Memory B cell (primary cell): ENCODE results near the gene LRIG3.

ENCODE experiments used
- ATAC-seq: fragments of 150-1000 bp; cut with Tn5 transposase; 2 replicates; pipeline ENCODE4 v1.10.0; 2021; ENCODE audit warnings: low read depth, mild to moderate bottlenecking, moderate library complexity
- DNase-seq, 2 donors: peaks; one replicate each; pipeline ENCODE4 v3.0.0; 2022; ENCODE audit warnings: low spot score in 2 of 2
- H3K27ac Mint-ChIP-seq: one replicate; pipeline ENCODE4 v1.8.0; 2022; ENCODE audit warnings: mild to moderate bottlenecking, moderate library complexity, mixed read lengths
- H3K27me3 Mint-ChIP-seq: one replicate; pipeline ENCODE4 v1.8.0; 2022; ENCODE audit warnings: mixed read lengths
- H3K36me3 Mint-ChIP-seq: one replicate; pipeline ENCODE4 v1.8.0; 2022; ENCODE audit warnings: mild to moderate bottlenecking, mixed read lengths
- H3K4me1 Mint-ChIP-seq: one replicate; pipeline ENCODE4 v1.8.0; 2022; ENCODE audit warnings: mixed read lengths
- H3K4me3 Mint-ChIP-seq: one replicate; pipeline ENCODE4 v1.8.0; 2022; ENCODE audit warnings: mild to moderate bottlenecking, moderate library complexity, mixed read lengths
- H3K9me3 Mint-ChIP-seq: one replicate; pipeline ENCODE4 v1.8.0; 2022; ENCODE audit warnings: mixed read lengths

The LRIG3 gene, protein sequence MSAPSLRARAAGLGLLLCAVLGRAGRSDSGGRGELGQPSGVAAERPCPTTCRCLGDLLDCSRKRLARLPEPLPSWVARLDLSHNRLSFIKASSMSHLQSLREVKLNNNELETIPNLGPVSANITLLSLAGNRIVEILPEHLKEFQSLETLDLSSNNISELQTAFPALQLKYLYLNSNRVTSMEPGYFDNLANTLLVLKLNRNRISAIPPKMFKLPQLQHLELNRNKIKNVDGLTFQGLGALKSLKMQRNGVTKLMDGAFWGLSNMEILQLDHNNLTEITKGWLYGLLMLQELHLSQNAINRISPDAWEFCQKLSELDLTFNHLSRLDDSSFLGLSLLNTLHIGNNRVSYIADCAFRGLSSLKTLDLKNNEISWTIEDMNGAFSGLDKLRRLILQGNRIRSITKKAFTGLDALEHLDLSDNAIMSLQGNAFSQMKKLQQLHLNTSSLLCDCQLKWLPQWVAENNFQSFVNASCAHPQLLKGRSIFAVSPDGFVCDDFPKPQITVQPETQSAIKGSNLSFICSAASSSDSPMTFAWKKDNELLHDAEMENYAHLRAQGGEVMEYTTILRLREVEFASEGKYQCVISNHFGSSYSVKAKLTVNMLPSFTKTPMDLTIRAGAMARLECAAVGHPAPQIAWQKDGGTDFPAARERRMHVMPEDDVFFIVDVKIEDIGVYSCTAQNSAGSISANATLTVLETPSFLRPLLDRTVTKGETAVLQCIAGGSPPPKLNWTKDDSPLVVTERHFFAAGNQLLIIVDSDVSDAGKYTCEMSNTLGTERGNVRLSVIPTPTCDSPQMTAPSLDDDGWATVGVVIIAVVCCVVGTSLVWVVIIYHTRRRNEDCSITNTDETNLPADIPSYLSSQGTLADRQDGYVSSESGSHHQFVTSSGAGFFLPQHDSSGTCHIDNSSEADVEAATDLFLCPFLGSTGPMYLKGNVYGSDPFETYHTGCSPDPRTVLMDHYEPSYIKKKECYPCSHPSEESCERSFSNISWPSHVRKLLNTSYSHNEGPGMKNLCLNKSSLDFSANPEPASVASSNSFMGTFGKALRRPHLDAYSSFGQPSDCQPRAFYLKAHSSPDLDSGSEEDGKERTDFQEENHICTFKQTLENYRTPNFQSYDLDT

DNA sequence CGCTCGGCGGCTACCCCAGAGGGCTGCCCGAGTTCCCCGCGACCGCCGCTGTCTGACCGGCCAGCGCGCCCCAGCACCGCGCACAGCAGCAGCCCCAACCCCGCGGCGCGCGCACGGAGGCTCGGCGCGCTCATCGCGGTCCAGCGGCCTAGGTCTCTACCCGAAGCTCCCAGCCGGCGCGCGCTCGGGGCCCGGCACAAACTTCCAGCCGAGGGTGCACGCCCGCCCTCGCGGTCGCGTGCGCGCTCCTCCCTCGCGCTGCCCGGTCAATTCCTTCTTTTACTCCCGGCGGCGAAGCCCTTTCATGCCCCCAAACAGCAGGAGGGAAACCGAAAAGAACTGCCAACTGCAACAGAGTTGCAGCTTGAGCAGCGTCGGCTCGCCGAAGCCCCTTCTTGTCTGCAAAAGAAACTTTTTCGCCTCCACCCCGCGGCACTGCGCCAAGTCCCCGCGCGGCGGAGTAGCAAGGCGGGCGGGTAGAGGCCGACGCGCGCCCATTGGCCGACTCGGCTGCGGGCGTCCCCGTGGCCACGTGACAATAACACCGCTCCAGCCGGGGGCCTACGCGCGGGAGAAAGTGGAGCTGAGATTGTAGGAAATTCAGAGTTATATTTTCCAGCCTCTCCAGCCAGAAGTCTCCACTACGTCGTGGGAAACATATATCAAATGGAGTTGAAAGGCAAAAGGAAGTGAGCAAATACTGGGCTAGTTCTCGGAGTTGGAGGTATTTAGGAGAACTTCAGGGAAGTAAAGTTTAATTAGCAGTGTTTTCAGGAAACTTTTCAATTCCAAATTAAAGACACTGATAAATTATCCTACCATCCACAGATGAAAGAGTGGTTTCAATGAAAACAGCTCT lies at the start of gene LRIG3:
LRIG3 (minus strand) TSS at position 403 of the 859 bp plus-strand sequence; CDS start at position 134, 269 bp downstream.
- no peak for DNase-seq
- no peak within 1 kb of the TSS for H3K27ac Mint-ChIP-seq
- H3K36me3 Mint-ChIP-seq, result no peaks in the 10 kb centered on the region
- peaks cover 6% of the 10 kb centered on the region for H3K27me3 Mint-ChIP-seq
- ATAC-seq, result peak; percentile 77
- H3K4me1 Mint-ChIP-seq, result no peaks in the 10 kb centered on the region
- peak within 1 kb of the TSS; percentile 76 for H3K4me3 Mint-ChIP-seq
- no peaks in the 10 kb centered on the region for H3K9me3 Mint-ChIP-seq

DNA sequence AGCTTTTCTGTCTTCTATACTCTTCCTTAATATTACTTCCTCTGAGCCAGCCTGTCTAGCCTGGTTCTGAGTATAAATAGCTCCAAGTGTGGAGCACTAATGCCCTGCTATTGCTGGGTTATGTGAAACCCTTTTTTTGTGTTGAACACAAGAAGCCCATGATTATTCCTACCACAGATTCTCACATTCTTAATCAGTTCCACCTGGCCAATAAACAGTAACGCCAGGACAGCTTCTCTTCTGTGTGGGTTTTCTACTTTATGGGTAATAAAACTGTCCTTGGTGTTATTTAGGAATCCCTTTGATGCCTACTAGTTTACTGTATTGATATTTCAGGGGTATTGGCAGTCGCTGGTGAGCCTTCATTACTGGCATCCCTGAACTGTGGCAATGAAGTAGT lies 48.9 kb upstream of the LRIG3 start:
- ATAC-seq (no peak), DNase-seq (no peak)
- peaks cover 1% of the 10 kb centered on the region for H3K9me3 Mint-ChIP-seq
- H3K27ac Mint-ChIP-seq, result no peak overlapping the region
- H3K27me3 Mint-ChIP-seq, result peaks cover 1% of the 10 kb centered on the region
- H3K4me3 Mint-ChIP-seq, result no peak overlapping the region
- H3K4me1 Mint-ChIP-seq, result no peaks in the 10 kb centered on the region
- no peaks in the 10 kb centered on the region for H3K36me3 Mint-ChIP-seq

DNA sequence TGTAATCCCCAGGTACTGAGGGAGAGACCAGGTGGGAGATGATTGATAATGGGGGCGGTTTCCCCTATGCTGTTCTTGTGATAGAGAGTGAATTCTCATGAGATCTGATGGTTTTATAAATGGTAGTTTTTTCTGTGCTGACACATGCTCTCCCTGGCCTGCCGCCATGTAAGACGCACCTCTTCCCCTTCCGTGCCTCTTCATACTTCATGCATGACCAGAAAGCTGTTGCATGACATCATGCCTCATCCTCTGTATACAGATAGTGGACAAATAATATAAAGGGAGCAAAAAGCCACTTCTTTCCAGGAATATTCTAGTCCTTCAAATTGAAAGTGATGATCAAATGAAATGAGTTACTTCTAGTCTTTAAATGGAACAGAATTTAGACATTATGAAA lies 47.3 kb upstream of the LRIG3 start:
- peaks cover 1% of the 10 kb centered on the region for H3K9me3 Mint-ChIP-seq
- H3K27ac Mint-ChIP-seq, result no peak overlapping the region
- no peaks in the 10 kb centered on the region for H3K36me3 Mint-ChIP-seq
- DNase-seq (no peak), ATAC-seq (no peak)
- no peak overlapping the region for H3K4me3 Mint-ChIP-seq
- no peaks in the 10 kb centered on the region for H3K27me3 Mint-ChIP-seq
- no peaks in the 10 kb centered on the region for H3K4me1 Mint-ChIP-seq

DNA sequence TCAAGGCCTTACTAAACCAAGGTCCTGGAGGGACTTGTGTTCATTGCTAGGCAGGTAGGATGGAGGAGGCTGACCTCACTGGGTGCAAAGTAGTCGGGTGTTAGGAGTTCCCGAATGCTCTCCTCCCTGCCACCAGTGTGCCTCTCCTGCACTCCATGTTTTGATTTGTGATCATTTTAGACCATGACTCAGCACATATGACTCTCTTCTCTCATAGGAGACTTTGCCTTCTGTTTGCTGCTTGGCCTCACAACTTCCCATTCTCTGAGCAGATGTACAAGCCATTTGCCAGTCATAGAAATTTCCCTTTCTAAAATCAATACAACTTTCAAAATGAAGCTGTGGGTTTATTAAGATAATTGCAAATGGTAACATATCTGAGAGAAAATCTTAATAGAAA lies 46.6 kb upstream of the LRIG3 start:
- no peaks in the 10 kb centered on the region for H3K27me3 Mint-ChIP-seq
- H3K4me3 Mint-ChIP-seq, result no peak overlapping the region
- ATAC-seq (no peak), DNase-seq (no peak)
- H3K27ac Mint-ChIP-seq, result no peak overlapping the region
- no peaks in the 10 kb centered on the region for H3K36me3 Mint-ChIP-seq
- H3K9me3 Mint-ChIP-seq, result peaks cover 1% of the 10 kb centered on the region
- no peaks in the 10 kb centered on the region for H3K4me1 Mint-ChIP-seq

DNA sequence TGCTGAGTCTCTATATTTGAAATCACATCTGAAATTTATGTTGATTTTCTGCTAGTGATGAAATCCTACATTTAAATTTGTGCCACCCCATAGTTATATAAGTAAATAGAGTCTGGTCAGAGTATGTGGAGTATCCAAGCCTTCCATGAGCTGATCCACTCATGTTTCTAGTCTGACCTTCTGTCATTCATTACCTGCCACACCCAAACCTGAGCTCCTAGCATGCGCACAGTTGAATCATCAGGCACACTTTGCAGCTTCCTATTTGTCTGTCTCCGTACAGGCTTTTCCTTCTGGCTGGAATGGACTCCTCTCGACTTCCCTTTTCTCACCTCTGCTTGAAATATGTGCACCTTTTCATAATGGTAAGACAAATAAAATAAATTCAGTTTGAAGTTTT lies 45.3 kb upstream of the LRIG3 start:
- H3K27me3 Mint-ChIP-seq, result no peaks in the 10 kb centered on the region
- peaks cover 1% of the 10 kb centered on the region for H3K9me3 Mint-ChIP-seq
- no peaks in the 10 kb centered on the region for H3K4me1 Mint-ChIP-seq
- no peak overlapping the region for H3K4me3 Mint-ChIP-seq
- ATAC-seq (no peak), DNase-seq (no peak)
- H3K27ac Mint-ChIP-seq, result no peak overlapping the region
- no peaks in the 10 kb centered on the region for H3K36me3 Mint-ChIP-seq

DNA sequence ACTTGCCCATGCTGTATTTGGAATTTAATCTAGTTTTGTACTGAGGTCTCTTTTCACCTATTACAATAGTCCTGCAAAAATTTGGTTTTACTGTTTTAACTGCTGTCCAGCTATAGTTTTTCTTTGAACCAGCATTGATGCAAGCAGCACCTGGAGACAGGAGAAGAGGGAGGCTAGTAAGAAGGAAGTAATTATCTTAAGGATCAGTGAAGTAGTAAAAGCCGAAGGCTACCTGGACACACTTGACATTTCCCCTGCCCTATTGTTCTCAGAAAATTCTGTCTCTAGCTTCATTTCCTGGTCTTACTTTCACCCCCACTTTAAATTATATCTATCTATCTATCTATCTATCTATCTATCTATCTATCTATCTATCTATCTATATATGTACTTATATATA lies 43.5 kb upstream of the LRIG3 start:
- no peaks in the 10 kb centered on the region for H3K36me3 Mint-ChIP-seq
- peaks cover 1% of the 10 kb centered on the region for H3K9me3 Mint-ChIP-seq
- no peaks in the 10 kb centered on the region for H3K4me1 Mint-ChIP-seq
- H3K27ac Mint-ChIP-seq, result no peak overlapping the region
- ATAC-seq (no peak), DNase-seq (no peak)
- H3K27me3 Mint-ChIP-seq, result no peaks in the 10 kb centered on the region
- no peak overlapping the region for H3K4me3 Mint-ChIP-seq

DNA sequence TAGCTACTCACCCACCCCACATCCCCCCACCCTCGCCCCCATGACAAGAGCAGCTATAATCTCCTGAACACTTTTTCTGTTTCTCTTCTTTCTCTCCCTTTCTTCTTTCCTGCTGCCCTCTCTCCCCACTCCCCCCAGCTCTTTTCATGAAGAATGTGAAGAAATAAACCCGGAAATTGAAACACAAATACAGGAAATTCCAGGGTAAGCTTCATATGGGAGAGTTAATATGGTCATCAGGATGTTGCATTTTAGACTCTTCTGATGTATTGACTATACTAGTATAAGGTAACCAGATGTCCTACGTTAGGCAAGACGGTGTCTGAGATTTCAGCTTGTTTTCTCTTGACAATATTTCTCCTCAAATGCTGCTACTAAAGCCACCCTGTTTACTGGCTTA lies 41.6 kb upstream of the LRIG3 start:
- no peak overlapping the region for H3K4me3 Mint-ChIP-seq
- no peak for ATAC-seq
- no peaks in the 10 kb centered on the region for H3K4me1 Mint-ChIP-seq
- H3K27me3 Mint-ChIP-seq, result no peaks in the 10 kb centered on the region
- H3K27ac Mint-ChIP-seq, result no peak overlapping the region
- no peak for DNase-seq
- peaks cover under 1% of the 10 kb centered on the region for H3K9me3 Mint-ChIP-seq
- no peaks in the 10 kb centered on the region for H3K36me3 Mint-ChIP-seq

DNA sequence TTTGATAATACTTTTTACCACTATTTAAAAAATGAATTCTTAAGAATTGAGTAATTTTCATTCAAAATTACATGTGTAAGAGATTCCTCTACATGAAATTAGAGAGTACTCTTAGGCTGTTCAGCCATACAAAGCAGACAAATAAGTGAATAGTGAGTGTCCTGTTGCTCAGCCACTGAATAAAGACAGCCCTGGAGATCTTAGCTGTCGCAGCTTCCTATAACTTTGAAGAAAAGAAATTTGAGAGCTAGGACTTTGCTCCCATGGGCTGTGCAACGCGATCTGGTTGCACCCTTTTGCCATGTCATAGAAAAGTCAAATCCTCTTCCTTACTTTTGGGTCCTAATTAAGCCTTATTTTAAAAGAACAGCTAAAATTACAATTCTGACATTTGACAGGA lies 40.9 kb upstream of the LRIG3 start:
- ATAC-seq, result no peak
- DNase-seq, result no peak
- Mint-ChIP-seq H3K4me1 (no peaks in the 10 kb centered on the region), H3K36me3 (no peaks in the 10 kb centered on the region), H3K27me3 (no peaks in the 10 kb centered on the region), H3K4me3 (no peak overlapping the region), H3K27ac (no peak overlapping the region), H3K9me3 (no peaks in the 10 kb centered on the region)

DNA sequence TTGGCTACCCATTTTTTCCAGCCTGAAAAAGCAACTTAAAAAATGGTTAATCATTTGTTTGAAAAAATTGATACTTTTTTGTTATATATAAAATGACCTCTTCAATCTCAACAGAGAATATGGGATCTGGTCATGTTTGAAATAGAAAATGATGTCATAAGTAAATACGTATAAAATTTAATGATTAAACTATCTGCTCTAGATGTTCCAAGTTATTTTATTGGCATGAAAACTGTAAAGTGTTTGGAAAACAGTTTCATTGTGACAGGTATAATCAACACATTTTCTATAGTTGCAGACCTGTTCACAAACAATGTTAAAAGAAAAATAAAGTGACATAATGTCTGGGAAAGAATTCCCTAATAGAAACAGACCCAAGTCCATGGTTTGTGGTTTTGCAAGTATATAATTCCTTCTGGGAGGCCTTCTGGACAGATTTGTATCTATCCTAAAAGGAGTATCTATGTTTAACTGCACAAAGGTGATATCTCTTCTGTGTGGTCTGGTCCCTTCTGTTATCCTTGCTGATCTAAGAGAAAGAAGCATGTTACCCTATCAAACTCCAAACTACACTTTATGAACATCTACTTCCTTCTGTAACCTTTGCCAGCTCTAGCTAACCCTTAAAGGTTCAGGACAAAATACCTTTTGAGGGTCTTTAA lies 39.5 kb upstream of the LRIG3 start:
- no peak for ATAC-seq
- H3K27ac Mint-ChIP-seq, result no peak overlapping the region
- H3K9me3 Mint-ChIP-seq, result no peaks in the 10 kb centered on the region
- no peak overlapping the region for H3K4me3 Mint-ChIP-seq
- H3K36me3 Mint-ChIP-seq, result no peaks in the 10 kb centered on the region
- DNase-seq, result no peak
- H3K4me1 Mint-ChIP-seq, result no peaks in the 10 kb centered on the region
- H3K27me3 Mint-ChIP-seq, result no peaks in the 10 kb centered on the region

DNA sequence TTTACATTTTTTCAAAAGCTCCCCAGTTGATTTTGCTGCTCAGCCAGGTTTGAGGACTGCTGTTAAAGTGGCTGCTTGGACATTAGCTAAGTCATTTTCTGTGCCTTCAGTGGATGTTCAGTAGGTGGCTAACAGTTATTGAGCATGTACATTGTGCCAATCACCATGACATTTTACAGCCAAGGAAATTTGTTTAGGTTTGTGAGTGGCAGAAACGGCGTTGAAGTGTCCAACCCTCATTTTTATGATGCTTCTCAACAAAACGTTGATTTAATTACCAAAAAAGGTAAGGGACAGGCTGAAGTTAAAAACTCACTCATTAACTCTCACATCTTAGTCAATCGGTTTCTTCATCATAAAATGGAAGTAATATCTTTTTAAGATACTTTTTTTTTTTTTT lies 37.0 kb upstream of the LRIG3 start:
- no peaks in the 10 kb centered on the region for H3K36me3 Mint-ChIP-seq
- H3K4me1 Mint-ChIP-seq, result no peaks in the 10 kb centered on the region
- no peaks in the 10 kb centered on the region for H3K27me3 Mint-ChIP-seq
- no peaks in the 10 kb centered on the region for H3K9me3 Mint-ChIP-seq
- H3K27ac Mint-ChIP-seq, result no peak overlapping the region
- H3K4me3 Mint-ChIP-seq, result no peak overlapping the region
- DNase-seq (no peak), ATAC-seq (no peak)

DNA sequence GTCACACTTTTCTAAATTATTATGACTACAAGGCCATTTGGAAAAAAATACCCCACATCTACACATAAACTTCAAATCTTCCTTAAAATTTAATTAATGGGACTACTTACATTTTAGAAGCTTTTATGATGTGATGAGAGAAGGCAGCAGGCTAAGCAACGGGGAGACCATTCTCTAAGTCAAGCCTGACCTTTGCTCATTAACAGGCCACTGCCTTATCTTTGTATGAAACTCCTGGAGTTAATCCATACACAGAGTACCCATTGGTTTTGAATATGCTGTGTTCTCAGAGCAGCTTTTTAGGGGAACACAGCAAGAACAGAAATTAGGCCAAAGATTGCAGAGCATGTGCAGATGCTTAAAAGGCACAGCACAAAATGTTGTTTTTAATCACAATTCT lies 35.5 kb upstream of the LRIG3 start:
- no peak overlapping the region for H3K4me3 Mint-ChIP-seq
- ATAC-seq (no peak), DNase-seq (no peak)
- no peak overlapping the region for H3K27ac Mint-ChIP-seq
- no peaks in the 10 kb centered on the region for H3K27me3 Mint-ChIP-seq
- H3K36me3 Mint-ChIP-seq, result no peaks in the 10 kb centered on the region
- no peaks in the 10 kb centered on the region for H3K4me1 Mint-ChIP-seq
- no peaks in the 10 kb centered on the region for H3K9me3 Mint-ChIP-seq

DNA sequence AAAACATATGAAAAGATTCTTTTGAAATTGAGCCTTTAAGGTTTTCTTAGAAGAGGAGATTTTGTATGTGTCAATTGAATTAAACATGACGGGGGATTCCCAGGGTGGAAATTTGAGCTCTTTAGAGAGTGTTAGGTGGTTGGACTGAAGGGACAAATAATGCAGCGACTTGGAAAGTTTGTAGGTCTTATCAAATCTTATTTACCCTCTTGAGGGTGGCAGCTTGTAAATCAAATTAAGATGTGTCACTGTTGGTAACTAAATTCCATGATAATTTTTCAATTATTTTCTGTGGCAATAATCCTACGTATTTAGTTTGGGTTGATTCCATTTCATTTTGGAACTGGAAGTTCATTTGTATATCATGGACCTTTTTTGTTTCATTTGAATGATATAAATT lies 33.7 kb upstream of the LRIG3 start:
- no peaks in the 10 kb centered on the region for H3K27me3 Mint-ChIP-seq
- H3K4me3 Mint-ChIP-seq, result no peak overlapping the region
- peaks cover 3% of the 10 kb centered on the region for H3K9me3 Mint-ChIP-seq
- H3K27ac Mint-ChIP-seq, result no peak overlapping the region
- H3K4me1 Mint-ChIP-seq, result no peaks in the 10 kb centered on the region
- DNase-seq, result no peak
- no peaks in the 10 kb centered on the region for H3K36me3 Mint-ChIP-seq
- no peak for ATAC-seq

DNA sequence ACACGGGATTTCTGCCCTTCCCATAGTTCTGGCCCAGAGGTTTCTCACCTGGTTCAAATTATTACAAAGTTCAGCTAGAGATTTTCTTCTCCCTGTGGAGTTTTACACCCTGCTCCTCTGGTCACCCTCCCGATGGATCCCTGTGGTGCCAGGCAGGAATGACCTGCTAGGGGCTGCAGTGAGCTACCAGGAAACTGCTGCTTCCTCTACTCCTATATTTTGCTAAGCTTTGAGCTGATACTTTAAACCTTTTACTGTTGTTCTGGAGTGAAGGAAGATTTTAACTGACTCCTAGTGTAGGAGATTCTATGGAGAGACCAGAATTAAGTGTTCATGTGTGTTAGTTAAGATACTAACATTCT lies 30.4 kb upstream of the LRIG3 start:
- no peak overlapping the region for H3K27ac Mint-ChIP-seq
- no peak for DNase-seq

More for the DNA sequence above, 30.4 kb upstream of the LRIG3 start:
- H3K27me3 Mint-ChIP-seq, result no peaks in the 10 kb centered on the region
- no peaks in the 10 kb centered on the region for H3K36me3 Mint-ChIP-seq
- H3K9me3 Mint-ChIP-seq, result peaks cover 12% of the 10 kb centered on the region
- H3K4me3 Mint-ChIP-seq, result no peak overlapping the region
- no peaks in the 10 kb centered on the region for H3K4me1 Mint-ChIP-seq
- ATAC-seq, result no peak
